Stimulated activated CD4-positive, alpha-beta T cell treated with anti-CD3 and anti-CD28 coated beads, Interleukin-2, amount 100 ng/mL, for 24 hours (primary cell): Measurements from ENCODE around the gene RNF25.

Source experiments
- DNase-seq, 2 donors: peaks; one replicate each; pipeline ENCODE4 v3.0.0-alpha.2; 2020

Gene RNF25

GRCh38 chr2:218622606-218623365, 49.0 kb downstream of the RNF25 start:
- DNase-seq, result no peak

GRCh38 chr2:218621007-218621406, 50.8 kb downstream of the RNF25 start:
- no peak for DNase-seq

GRCh38 chr2:218618102-218618860, 53.5 kb downstream of the RNF25 start:
- DNase-seq, result no peak

GRCh38 chr2:218615868-218616315, 55.9 kb downstream of the RNF25 start:
- no peak for DNase-seq
